ENCODE results near the gene KLHDC7A. TPM values are rescaled to one million over a fixed set of nuclear protein-coding genes. Genes with fewer than 3 reads are reported as not detected.

Gene KLHDC7A
- total RNA-seq, 1 experiment from 2014 or later: not detected

DNA sequence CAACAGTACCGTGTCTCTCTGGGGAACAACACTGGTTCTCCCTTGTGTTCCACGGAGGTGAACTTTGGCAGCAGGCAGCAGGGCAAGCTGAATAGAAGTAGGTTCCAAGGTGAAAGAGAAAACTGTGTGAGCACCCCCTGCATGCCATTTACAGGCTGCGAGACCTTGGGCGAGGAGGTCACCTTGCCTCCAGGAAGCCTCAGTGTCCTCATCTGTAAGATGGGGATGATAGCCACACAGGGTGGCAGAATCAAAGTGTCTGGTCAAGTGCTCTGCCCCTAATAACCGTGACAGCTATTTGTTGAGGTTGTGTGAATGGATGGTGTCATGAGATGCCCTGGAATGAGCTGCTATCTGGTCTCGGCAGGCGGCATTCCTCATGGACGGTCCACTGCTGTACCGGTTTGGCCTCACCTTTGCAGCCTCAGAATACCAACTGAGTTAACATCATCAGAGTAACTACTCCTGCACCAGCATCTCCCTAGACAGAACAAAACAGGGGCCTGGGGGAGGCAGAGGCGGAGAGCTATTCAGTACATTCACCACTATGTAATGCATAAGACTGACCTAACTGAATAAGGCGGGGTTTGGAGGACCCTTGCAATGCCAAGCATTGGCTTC lies 7.4 kb upstream of the KLHDC7A start:
- DNase-seq (ENCODE audit: low read depth): no peak

DNA sequence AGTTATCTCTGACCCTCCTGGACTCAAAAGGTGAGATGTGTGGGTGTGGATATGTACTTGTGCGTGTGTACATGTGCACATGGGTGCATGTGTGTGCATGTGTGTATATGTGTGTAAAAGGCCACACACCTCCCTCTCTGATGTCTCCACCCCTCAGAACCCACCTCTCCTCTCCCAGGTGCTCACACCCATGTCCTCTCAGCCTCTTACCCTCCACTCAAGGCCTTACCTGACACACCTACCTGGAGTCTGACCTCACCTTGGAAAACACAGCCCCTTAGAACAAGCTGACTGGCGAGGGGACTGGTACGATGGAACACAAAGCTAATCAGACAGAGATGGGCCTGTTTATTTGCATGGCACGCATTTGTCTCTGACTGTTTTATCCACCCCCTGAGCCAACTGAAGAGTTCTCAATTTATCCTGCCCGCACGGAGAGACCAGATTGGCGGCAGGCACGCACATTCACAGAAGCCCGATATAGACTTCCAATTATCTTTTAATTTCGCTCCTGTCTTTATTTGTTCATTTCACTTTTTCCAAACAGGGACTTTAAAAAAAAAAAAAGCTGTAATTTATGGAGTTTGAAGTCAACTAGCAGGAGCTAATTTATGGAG lies 6.1 kb upstream of the KLHDC7A start:
- DNase-seq (ENCODE audit: low read depth): no peak

DNA sequence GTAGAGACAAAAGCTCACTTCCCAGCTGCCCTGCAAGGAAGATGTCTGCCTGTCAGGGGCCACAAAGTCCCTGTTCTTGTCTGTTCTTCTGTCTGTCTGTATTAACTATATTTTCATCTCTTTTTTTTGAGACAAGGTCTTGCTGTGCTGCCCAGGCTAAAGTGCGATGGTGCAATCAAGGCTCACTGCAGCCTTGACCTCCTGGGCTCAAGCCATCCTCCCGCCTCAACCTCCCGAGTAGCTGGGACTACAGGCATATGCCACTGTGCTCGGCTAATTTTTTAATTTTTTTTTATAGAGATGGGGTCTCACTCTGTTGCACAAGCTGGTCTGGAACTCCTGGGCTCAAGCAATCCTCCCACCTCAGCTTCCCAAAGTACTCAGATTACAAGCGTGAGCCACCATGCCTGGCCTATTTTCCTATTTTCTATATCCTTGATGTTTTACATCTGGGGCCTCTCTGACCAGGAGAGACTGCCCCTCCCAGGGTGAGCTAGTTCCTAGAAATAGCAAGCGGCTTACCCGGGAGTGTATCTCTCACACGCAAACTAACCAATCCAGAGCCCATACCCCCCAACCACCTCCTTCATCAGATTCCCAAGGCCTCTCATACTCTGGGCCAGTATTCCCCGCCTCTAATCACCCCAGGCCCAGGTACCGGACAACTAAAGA lies 5.4 kb upstream of the KLHDC7A start:
- no peak for DNase-seq (ENCODE audit: low read depth)

DNA sequence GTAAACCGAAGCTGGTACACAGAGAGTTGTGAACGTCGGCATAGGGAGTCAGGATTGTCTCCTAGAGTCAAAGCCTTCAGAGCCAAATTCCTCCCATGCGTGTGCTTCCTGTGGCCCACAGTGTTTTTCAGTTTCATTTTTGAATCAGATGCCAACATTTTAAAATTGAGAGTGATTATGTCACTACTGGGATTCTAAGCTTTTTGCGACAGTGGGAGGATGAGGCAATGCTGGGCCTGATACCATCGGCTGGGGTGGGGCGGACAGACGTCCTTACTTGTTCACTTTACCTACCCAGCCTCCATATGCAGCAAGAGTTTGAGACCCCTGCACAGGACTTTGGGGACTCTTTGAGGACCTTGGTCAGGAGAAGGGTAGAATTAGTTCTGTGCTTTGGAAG lies 1.3 kb upstream of the KLHDC7A start:
- DNase-seq (ENCODE audit: low read depth): peak; percentile 25

DNA sequence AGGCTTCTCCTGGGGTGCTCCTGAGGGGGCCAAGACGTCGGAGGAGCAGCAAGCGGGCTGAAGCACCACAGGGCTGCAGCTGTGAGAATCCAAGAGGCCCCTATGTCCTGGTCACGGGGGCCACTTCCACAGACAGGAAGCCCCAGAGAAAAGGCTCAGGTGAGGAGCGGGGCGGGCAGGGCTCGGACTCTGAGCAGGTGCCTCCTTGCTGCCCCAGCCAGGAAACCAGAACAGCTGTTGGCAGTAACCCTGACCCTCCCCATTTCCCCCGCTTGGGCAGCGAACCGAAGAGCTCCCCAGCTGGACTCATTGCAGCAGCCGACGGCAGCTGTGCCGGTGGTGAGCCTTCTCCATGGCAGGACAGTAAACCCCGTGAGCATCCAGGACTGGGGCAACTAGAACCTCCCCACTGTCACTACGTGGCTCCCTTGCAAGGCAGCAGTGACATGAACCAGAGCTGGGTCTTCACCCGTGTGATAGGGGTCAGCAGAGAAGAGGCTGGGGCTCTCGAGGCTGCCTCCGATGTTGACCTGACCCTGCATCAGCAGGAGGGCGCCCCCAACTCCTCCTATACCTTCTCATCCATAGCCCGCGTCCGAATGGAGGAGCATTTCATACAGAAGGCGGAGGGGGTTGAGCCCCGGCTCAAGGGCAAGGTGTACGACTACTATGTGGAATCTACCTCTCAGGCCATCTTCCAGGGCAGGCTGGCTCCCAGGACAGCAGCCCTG lies 625 bp downstream of the KLHDC7A start:
- DNase-seq (ENCODE audit: low read depth): no peak

DNA sequence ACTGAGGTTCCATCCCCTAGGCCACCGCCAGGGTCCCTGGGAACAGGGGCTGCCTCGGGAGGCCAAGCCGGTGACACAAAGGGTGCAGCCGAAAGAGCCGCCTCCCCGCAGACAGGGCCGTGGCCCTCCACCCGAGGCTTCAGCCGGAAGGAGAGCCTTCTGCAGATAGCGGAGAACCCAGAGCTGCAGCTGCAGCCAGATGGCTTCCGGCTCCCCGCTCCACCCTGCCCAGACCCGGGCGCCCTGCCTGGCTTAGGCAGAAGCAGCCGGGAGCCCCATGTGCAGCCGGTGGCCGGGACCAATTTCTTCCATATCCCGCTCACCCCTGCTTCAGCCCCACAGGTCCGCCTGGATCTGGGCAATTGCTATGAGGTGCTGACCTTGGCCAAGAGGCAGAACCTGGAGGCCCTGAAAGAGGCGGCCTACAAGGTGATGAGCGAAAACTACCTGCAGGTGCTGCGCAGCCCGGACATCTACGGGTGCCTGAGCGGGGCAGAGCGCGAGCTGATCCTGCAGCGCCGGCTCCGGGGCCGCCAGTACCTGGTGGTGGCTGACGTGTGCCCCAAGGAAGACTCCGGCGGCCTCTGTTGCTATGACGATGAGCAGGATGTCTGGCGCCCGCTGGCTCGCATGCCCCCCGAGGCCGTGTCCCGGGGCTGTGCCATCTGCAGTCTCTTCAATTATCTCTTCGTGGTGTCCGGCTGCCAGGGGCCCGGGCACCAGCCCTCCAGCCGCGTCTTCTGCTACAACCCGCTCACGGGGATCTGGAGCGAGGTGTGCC lies 1.4 kb downstream of the KLHDC7A start:
- DNase-seq (ENCODE audit: low read depth): no peak

DNA sequence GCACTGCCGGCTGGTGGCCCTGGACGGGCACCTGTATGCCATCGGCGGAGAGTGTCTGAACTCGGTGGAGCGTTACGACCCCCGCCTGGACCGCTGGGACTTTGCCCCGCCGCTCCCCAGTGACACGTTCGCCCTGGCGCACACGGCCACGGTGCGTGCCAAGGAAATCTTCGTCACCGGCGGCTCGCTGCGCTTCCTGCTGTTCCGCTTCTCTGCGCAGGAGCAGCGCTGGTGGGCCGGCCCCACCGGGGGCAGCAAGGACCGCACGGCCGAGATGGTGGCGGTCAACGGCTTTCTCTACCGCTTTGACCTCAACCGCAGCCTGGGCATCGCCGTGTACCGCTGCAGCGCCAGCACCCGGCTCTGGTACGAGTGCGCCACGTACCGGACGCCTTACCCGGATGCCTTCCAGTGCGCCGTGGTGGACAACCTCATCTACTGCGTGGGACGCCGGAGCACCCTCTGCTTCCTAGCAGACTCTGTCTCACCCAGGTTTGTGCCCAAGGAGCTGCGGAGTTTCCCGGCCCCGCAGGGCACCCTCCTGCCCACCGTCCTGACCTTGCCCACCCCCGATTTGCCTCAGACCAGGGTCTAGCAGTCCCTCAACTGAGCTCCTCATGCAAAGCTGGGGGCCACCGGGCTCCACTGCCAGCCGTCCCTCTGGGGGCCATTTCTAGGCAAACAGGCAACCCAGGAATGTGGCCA lies 2.1 kb downstream of the KLHDC7A start:
- no peak for DNase-seq (ENCODE audit: low read depth)

DNA sequence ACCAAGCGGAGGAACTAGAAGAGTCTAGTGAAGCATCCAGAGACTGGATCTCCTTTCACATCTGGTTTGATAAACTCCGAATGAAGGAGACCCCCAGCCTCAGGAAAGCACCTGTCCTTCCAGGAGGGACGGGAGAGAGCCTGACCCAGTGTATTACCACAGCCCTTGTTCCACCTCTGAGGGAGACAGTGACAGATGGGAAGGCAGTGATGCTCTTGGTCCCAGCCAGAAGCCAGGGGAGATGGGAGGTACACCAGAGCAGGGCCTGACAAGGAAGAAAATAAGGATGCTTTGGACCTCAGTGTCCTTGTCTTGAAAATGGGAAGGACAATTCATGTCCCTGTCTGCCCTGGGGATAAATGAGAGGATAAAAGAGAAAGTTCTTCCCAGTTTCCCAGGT lies 3.5 kb downstream of the KLHDC7A start:
- no peak for DNase-seq (ENCODE audit: low read depth)

DNA sequence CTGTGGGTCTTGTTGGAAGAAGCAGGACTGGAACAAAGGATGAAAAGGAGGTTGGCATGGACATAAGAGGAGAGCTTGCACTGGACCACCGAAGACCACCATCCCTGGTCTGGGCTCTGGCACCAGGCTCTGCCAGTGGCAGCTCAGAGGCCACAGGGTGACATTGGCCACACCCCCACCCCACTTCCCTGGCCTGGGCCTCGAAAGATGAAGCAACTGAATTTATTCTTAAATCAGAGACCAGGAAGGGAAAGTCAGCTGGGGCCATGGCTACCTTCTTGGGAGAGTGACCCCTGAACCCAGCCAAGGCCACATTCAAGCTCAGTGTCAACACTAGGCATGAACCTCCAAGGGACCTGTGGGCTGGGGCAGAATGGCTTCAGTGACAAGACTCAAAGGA lies 4.0 kb downstream of the KLHDC7A start:
- no peak for DNase-seq (ENCODE audit: low read depth)

DNA sequence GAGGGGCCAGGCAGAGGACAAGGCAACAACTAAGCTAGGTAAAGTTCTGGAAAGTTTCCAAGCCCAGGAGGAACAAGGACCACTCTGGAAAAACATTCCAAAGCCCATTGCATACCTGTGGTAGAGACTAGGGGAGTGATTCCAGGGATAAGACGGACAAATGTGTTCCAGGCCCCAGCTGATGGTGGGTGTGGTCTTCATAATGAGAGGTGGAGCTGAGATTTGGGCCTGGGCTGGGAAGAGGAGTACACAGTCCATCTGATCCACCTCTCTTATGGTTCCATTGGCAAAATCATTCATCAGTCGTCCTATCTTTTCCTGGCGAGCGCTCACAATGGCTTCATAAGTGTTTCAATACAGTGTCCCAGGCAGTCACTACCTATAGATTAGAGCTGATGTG lies 4.5 kb downstream of the KLHDC7A start:
- DNase-seq (ENCODE audit: low read depth): no peak

DNA sequence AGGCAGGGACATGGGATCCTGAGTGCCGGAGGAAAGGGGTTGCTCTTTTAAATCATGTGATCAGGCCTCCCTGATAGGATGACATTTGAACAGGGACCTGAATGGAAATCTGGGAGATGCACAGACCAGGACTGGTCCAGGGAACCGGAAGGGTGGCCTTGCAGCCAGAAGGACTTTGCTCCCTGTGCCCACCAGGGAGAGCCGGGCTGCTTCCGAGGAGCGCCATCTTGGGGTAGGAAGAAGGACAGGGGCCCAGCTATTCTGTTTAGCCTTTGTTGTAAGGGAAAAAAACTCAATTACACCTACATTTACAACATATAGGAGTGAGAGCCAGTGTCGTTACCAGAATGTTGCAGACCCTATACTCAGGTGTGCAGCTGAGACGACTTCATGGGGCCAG lies 5.5 kb downstream of the KLHDC7A start:
- no peak for DNase-seq (ENCODE audit: low read depth)

DNA sequence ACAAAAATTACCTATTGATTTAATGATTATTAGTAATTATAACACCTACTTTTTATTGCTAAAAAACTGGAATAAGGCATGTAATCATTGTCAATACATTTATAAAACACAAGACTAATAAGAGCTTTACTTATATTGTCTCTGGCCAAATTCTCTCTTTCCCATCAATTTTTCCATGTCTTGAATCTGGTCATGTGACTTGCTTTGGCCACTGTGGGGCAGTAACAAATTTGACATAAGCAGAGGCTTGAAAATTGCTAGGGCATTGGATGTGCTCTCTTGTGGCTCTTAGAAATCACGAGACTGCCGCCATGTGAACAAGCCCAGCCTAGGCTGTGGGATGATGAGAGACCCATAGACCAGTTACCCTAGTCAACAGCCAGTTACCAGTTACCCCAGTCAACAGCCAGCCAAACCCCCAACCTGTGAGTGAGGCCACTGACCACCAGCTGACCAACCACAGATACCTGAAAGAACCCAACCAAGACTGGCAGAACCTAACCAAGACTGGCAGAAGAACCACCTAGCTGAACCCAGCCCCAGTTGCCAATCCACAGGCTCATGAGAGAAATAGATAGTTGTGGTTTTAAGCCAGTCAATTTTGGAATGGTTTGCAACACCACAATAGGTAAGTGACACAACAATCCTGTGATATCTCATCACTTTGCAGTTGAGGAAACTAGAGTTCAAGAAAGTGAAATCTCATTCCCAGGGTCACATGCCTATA lies 8.8 kb downstream of the KLHDC7A start:
- DNase-seq (ENCODE audit: low read depth): no peak

DNA sequence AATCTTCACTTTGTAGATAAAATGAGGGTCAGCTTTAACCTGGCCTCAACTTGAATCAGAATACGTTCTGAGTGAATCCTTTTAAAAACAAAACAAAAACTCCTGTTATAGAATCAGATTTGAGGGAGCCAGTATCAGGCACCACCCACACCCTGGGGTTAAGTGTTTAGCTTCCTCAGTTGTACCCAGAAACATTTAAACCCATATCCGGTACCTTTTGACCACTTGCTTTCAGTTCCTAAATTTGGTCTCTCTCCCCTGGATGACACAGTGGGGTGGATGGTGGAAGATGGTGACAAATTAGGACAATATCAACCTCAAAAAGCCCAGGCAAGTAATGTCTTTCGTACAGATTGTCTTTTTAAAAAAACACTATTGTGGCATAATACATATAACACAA lies 10.4 kb downstream of the KLHDC7A start:
- DNase-seq (ENCODE audit: low read depth): no peak

DNA sequence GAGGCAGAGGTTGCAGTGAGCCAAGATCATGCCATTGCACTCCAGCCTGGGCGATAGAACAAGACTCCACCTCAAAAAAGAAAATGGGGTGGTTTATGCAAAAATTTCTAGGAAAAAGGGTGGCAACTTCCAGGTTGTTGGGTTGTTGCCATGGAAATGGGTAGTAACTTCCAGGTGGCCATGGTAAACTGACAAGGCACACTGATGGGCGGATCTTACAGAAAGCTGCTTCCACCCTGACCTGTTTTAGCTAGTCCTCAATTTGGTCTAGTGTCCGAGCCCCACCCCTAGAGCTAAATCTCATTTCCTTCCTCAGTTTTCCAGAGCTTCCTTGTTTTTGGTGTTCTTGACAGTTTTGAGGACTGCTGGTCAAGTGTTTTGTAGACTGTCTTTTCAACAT lies 13.6 kb downstream of the KLHDC7A start:
- no peak for DNase-seq (ENCODE audit: low read depth)

DNA sequence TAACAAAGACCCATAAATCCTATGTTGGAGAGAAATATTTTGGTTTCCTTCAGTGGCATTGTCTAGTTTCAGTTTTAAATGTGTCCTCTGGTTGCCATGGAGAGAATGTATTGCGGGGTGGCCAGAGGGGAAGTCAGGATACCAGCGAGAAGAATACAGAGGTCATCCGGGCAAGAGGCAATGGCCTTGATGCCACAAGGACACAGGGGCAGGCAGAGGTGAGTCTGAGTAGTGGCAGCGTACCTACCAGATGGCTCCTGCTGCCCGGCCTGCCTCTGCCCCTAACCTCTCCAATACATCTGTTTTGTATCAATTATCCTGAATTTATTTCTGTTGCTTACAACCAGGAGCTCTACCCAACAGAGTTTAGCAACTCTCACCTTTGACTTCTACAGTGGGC lies 14.9 kb downstream of the KLHDC7A start:
- DNase-seq (ENCODE audit: low read depth): no peak

DNA sequence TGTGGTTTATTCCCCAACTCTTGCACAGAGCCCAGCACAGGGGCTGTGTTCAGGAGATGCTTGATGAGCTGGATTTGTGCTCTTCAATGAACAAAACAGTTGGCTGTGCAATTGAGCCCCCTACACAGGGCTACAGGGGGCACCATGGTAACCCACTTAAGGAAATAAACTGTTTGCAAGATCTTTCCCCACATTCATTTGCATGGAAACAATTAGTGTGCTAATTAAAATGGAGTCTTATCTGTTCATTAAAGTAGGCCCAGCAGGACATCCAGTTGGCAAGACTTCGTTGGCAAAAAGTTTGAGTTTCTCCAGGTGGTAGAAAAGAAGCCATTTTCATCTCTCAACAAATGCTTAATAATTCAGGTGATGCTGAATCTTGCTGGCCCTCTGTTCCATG lies 15.3 kb downstream of the KLHDC7A start:
- DNase-seq (ENCODE audit: low read depth): no peak

DNA sequence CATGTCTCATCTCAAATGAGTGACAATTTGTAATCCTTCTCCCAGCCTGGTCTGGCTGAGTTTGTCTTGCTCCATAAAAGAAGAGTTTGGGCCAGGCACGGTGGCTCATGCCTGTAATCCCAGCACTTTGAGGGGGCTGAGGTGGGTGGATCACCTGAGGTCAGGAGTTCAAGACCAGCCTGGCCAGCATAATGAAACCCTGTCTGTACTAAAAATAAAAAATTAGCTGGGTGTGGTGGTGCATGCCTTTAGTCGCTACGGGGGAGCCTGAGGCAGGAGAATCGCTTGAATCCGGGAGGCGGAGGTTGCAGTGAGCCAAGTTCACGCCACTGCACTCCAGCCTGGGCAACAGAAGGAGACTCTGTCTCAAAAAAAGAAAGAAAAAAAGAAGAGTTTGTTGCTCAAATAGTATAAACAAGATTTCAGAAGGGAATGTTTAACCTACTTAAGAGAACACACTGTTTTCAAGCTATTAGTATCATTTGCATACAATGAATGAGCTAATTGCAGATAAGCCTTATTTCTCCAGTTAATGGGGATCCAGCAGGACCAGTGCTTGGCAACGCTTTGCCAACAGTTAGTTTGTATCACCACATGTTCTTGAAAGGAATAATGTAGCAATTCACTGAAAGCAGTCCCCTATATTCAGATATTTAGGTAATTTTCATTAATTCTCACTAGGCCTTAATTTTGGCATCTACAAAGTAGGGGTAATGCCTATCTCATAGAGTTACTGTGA lies 15.9 kb downstream of the KLHDC7A start:
- no peak for DNase-seq (ENCODE audit: low read depth)

DNA sequence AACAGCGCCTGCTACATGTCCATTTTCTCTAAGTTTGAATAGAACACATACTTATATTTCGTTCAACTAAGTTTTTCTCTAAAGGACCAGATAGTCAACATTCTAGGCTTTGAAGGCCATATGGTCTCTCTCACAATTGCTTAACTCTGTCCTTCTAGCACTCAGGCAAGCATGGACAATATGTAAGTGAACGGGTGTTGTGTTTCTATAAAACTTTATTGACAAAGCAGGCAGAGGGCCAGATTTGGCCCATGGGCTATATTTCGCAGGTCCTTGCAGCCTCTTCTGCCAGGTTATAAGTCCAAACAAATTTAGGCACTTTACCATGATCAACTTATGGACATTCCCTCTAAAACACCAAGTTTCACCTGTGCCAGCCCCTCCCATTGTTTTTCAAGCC lies 21.1 kb downstream of the KLHDC7A start:
- no peak for DNase-seq (ENCODE audit: low read depth)

DNA sequence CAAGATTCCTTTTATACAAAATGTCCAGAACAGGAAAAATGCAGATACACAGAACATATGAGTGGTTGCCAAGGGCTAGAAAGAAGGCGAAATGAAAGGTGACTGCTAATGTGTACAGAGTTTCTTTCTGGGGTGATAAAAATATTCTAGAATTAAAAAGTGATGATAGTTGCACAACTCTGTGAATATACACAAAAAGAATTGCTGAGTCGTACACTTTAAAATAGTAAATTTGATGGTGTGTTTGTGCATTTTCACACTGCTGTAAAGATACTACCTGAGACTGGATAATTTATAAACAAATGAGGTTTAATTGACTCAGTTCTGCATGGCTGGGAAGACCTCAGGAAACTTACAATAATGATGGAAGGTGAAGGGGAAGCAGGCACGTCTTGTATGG lies 23.9 kb downstream of the KLHDC7A start:
- no peak for DNase-seq (ENCODE audit: low read depth)

DNA sequence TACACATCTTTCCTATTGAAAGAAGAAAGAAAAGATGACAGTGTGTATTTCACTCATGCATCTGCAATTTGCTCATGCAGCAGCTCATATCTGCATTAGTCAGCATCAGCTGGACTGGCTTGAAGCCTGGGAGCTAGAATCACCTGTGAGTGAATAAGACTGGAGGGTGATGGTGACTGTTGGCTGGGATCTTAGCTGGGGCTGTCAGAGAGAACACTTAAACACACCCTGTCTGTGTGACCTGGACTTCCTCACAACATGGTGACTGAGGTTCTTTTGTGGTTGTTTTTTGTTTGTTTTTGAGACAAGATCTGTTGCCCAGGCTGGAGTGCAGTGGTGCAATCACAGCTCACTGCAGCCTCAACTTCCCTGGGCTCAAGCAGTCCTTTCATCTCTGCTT lies 24.9 kb downstream of the KLHDC7A start:
- DNase-seq (ENCODE audit: low read depth): no peak

Measured in RPMI7951 (cell line).